Gastroesophageal sphincter (tissue), 4 donors: ENCODE results near the gene TLE7. TPM values are rescaled to one million over a fixed set of nuclear protein-coding genes. Genes with fewer than 3 reads are reported as not detected.

Source experiments
- ATAC-seq: fragments of 150-250 bp; one replicate; pipeline ENCODE4 v1.9.1; 2016; ENCODE audit warnings: mild to moderate bottlenecking, moderate library complexity
- H3K27ac ChIP-seq, 4 donors: fragments of 200-600 bp; sonication (generic) in 3 of 4; 1 replicate in 3 of 4; 2 replicates in 1 of 4; pipeline ENCODE4 v1.5.1; 2016 to 2019
- H3K27me3 ChIP-seq: fragments of 200-600 bp; sonication (generic); one replicate; pipeline ENCODE4 v1.5.1; 2019
- H3K36me3 ChIP-seq, 2 donors: fragments of 200-600 bp; sonication (generic); one replicate each; pipeline ENCODE4 v1.5.1; 2019; ENCODE audit warnings: control low read depth in 1 of 2
- H3K4me1 ChIP-seq, 3 donors: fragments of 200-600 bp; sonication (generic); 1 replicate in 2 of 3; 2 replicates in 1 of 3; pipeline ENCODE4 v1.5.1; 2016 to 2019; ENCODE audit warnings: control low read depth in 2 of 3
- H3K4me3 ChIP-seq, 2 donors: fragments of 200-600 bp; sonication (generic); one replicate each; pipeline ENCODE4 v1.5.1; 2019; ENCODE audit warnings: mild to moderate bottlenecking in 1 of 2, moderate library complexity in 1 of 2
- H3K9me3 ChIP-seq, 3 donors: fragments of 200-600 bp; sonication (generic); one replicate each; pipeline ENCODE4 v1.5.1; 2017 to 2019; ENCODE audit warnings: control low read depth in 2 of 3
- EP300 ChIP-seq: sonication (generic); formaldehyde crosslinking; IDR thresholded peaks from one replicate; pipeline ENCODE4 v1.6.1; 2017; ENCODE audit warnings: antibody characterized with exemption, mild to moderate bottlenecking
- POLR2A ChIP-seq, 2 donors: fragments of 450-650 bp; IDR thresholded peaks; one replicate each; pipeline ENCODE4 v1.6.1; 2017; ENCODE audit warnings: antibody characterized with exemption in 2 of 2, mild to moderate bottlenecking in 2 of 2, moderate library complexity in 1 of 2
- POLR2AphosphoS5 ChIP-seq: sonication (generic); formaldehyde crosslinking; IDR thresholded peaks from one replicate; pipeline ENCODE4 v1.6.1; 2017; ENCODE audit warnings: antibody characterized with exemption
- WGBS, 2 donors: methylation state at CpG; one replicate each; pipeline ENCODE4 v1.1.5; 2018; ENCODE audit warnings: low coverage in 1 of 2; 5-methylcytosine and 5-hydroxymethylcytosine counted together
- total RNA-seq, 4 donors: library from RNA; depleted of rRNA; stranded (reverse); fragments of >200 nt; gene quantifications; one replicate each; pipeline ENCODE4 v1.1.0, GENCODE V29; 2016
- TF ChIP-seq, protein P1 (sequence below), 4 experiments: fragments of 200-600 bp in 2 of 4; fragments of 450-650 bp in 2 of 4; sonication (generic) in 1 of 4; IDR thresholded peaks; one replicate each; pipeline ENCODE4 v1.5.1; 2017 to 2019; ENCODE audit warnings: antibody characterized with exemption in 4 of 4, mild to moderate bottlenecking in 2 of 4, moderate library complexity in 2 of 4

The TLE7 gene
- total RNA-seq, 4 donors from 2014 or later = not detected

DNA sequence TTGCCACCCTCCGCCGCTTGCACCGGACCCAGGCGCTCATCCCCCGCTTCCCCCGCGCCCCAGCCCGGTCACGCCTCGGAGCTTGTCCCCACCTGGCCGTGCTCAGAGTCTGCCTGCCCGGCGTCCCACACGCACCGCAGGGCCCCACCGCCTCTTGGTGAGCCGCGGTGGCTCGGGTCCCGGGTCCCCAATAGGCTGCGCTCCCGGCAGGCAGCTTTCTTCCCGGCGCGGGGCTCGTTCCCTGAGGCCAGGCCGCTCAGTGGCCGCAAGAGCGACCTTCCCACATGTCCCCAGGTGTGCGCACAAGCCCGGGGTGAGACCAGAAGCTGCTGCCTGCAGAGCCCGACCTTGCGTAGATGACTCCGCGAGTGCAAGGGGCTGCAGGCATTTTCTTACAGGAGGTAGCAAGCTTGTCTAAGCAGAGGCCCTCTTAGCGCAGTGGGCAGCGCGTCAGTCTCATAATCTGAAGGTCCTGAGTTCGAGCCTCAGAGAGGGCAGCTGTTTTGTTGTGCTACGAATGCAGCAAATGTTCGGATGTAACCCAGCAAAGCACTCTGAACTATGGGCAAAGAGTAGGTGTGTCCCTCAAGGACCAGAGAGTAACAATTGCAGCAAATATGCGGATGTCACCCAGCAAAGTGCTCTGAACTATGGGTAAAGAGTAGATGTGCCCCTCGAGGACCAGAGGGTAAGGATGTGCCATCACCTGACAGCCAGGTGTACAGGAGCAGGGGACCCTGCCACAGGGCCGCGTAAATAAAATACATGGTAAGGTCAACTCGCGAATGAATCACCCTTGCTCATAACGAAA lies 15.6 kb downstream of the TLE7 start:
- Histone ChIP-seq H3K9me3 (peaks cover 0 to 19% (median 0%) of the 10 kb centered on the region in 3 donors), H3K27ac (no peak overlapping the region), H3K4me1 (no peaks in the 10 kb centered on the region), H3K36me3 (no peaks in the 10 kb centered on the region), H3K27me3 (peaks cover 88% of the 10 kb centered on the region), H3K4me3 (no peak overlapping the region)
- ATAC-seq = no peak
- WGBS, 2 donors = 2 to 7% methylated on average over 7 to 9 of the region's 48 CpGs
- TF ChIP-seq EP300 = no peak

DNA sequence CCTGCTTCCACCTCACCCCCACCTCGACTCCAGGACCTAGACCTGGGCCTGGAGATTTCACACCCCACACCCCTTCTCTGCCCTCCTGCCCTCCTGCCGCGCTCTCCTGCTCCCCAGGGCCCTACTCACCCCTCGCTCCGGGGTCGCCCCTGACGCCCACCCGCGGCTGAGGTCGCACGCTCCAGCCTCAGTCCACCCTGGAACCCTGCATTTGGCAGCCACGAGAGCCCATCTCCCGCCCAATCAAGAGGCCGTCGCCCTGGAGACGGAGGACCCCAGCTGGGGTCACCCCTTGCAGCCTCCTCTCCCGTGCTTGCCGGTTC lies 16.1 kb downstream of the TLE7 start:
- H3K27me3 ChIP-seq = peaks cover 86% of the 10 kb centered on the region
- H3K4me1 ChIP-seq = no peaks in the 10 kb centered on the region
- H3K4me3 ChIP-seq = no peak overlapping the region
- no peak overlapping the region for H3K27ac ChIP-seq
- TF ChIP-seq EP300 (no peak), POLR2A (IDR thresholded peaks at IDR 0.05) (no peak), POLR2AphosphoS5 (no peak)
- TF ChIP-seq, protein P1, sequence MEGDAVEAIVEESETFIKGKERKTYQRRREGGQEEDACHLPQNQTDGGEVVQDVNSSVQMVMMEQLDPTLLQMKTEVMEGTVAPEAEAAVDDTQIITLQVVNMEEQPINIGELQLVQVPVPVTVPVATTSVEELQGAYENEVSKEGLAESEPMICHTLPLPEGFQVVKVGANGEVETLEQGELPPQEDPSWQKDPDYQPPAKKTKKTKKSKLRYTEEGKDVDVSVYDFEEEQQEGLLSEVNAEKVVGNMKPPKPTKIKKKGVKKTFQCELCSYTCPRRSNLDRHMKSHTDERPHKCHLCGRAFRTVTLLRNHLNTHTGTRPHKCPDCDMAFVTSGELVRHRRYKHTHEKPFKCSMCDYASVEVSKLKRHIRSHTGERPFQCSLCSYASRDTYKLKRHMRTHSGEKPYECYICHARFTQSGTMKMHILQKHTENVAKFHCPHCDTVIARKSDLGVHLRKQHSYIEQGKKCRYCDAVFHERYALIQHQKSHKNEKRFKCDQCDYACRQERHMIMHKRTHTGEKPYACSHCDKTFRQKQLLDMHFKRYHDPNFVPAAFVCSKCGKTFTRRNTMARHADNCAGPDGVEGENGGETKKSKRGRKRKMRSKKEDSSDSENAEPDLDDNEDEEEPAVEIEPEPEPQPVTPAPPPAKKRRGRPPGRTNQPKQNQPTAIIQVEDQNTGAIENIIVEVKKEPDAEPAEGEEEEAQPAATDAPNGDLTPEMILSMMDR (IDR thresholded peaks at IDR 0.05) = no peak
- peaks cover 0 to 20% (median 0%) of the 10 kb centered on the region in 3 donors for H3K9me3 ChIP-seq
- 5 to 8% methylated on average over 3 to 11 of the region's 18 CpGs for WGBS, 2 donors
- no peak for ATAC-seq
- no peaks in the 10 kb centered on the region for H3K36me3 ChIP-seq

DNA sequence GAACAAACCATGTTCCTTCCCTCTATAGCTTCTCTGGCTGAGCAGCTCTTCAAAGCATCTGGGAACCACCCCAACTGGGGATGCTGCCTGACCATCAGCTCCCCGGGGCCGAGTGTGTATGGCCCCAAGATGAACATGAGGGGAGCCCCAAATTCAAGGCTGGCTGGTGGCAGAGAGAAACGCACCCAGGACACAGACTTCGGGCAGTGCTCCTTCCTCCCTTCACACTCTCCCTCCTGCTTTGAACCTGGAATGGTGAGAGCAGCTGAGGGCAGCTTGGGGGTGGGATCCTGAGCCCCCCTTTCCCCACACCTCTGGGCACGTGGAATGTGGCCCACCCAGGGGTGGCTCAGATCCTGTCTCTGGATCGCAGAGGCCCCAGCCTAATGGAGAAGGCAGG lies 17.2 kb downstream of the TLE7 start:
- H3K9me3 ChIP-seq = peaks cover 0 to 25% (median 0%) of the 10 kb centered on the region in 3 donors
- no peaks in the 10 kb centered on the region for H3K4me1 ChIP-seq
- no peak overlapping the region for H3K4me3 ChIP-seq
- H3K36me3 ChIP-seq = no peaks in the 10 kb centered on the region
- TF ChIP-seq EP300 (no peak), POLR2A (IDR thresholded peaks at IDR 0.05) (no peak), POLR2AphosphoS5 (no peak)
- TF ChIP-seq, protein P1 (IDR thresholded peaks at IDR 0.05) = no peak
- peaks cover 83% of the 10 kb centered on the region for H3K27me3 ChIP-seq
- ATAC-seq = no peak
- WGBS, 2 donors = 40 to 50% methylated on average over 1 to 2 of the region's 6 CpGs
- H3K27ac ChIP-seq = no peak overlapping the region

DNA sequence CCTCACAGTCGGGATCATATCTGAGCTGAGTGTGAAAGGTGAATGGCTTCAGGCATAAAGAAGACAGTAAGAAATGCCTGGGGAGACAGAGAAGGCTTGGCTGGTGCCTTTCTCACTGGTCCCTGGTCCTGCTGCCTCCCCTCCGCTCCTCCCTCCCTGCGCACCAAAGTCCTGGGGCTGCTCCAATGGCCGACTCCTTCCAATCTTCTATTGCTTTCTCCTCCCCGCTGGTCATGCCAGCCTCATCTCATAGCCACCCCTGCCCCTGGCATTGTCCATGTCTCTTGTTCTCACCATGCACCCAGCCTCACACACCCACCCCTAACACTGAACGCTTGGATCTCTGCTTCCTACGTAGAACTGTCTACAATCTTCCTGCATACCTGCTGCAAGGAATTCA lies 18.0 kb downstream of the TLE7 start:
- Histone ChIP-seq H3K4me1 (no peaks in the 10 kb centered on the region), H3K36me3 (no peaks in the 10 kb centered on the region), H3K27me3 (peaks cover 77% of the 10 kb centered on the region), H3K27ac (no peak overlapping the region), H3K9me3 (peaks cover 0 to 19% (median 0%) of the 10 kb centered on the region in 3 donors), H3K4me3 (no peak overlapping the region)
- 72 to 76% methylated on average over 3 to 5 of the region's 7 CpGs for WGBS, 2 donors
- TF ChIP-seq POLR2A (IDR thresholded peaks at IDR 0.05) = no peak
- TF ChIP-seq EP300 = no peak
- no peak for TF ChIP-seq POLR2AphosphoS5
- TF ChIP-seq, protein P1 (IDR thresholded peaks at IDR 0.05) = no peak
- ATAC-seq = no peak

DNA sequence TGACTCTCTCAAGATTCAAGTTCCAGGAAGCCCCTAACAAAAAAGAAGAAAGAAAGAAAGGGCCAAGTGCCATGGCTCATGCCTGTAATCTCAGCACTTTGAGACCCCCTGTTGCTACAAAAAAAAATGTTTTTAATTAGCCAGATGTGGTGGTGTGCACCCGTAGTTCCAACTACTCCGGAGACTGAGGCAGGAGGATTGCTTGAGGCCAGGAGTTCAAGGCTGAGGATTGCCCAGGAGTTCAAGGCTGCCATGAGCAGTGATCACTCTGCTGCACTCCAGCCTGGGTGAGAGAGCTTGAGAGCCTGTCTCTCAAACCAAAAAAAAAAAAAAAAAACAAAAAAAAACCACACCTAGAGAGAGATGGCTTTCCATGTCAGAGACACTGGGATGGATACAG lies 18.8 kb downstream of the TLE7 start:
- no peak for ATAC-seq
- Histone ChIP-seq H3K27ac (no peak overlapping the region), H3K4me1 (no peaks in the 10 kb centered on the region), H3K4me3 (no peak overlapping the region), H3K9me3 (peaks cover 0 to 11% (median 0%) of the 10 kb centered on the region in 3 donors), H3K36me3 (no peaks in the 10 kb centered on the region), H3K27me3 (peaks cover 74% of the 10 kb centered on the region)
- WGBS, 2 donors = 45% methylated on average over 2 of the region's 2 CpGs; no CpG with 5 or more reads in 1 of the 2 donors
- TF ChIP-seq POLR2AphosphoS5 = no peak
- TF ChIP-seq, protein P1 (IDR thresholded peaks at IDR 0.05) = no peak
- TF ChIP-seq POLR2A (IDR thresholded peaks at IDR 0.05) = no peak
- no peak for TF ChIP-seq EP300
